K562 (cell line): ENCODE measurements around the gene NFKBIB. TPM values are rescaled to one million over a fixed set of nuclear protein-coding genes. Genes with fewer than 3 reads are reported as not detected.

Experiments used
- ESRRA ChIP-seq: fragments of 450-650 bp; IDR thresholded peaks from 2 replicates; pipeline ENCODE4 v1.6.1; 2014; ENCODE audit warnings: low read depth, mild to moderate bottlenecking, moderate library complexity, borderline replicate concordance
- ESRRB ChIP-seq: fragments of 250-450 bp; sonication (Bioruptor Pico); IDR thresholded peaks from 2 replicates; pipeline ENCODE4 v1.5.0; 2020; ENCODE audit warnings: mild to moderate bottlenecking, moderate library complexity, borderline replicate concordance
- KAT2B ChIP-seq: IDR thresholded peaks from one replicate; pipeline ENCODE4 v1.6.1; 2012; ENCODE audit warnings: low read depth, mild to moderate bottlenecking, control low read depth, inconsistent platforms, low read length, moderate library complexity
- PHF8 ChIP-seq: fragments of 200-600 bp; sonication (generic); IDR thresholded peaks from 2 replicates; pipeline ENCODE4 v1.6.1; 2012; ENCODE audit warnings: mixed run types, mild to moderate bottlenecking, inconsistent platforms, low read length, moderate library complexity, borderline replicate concordance
- POLR2AphosphoS2 ChIP-seq: IDR thresholded peaks from 2 replicates; pipeline ENCODE4 v1.6.1; 2012; ENCODE audit warnings: low read length, improper control_type of control experiment
- SIN3A ChIP-seq, 2 experiments: fragments of 150-350 bp in 1 of 2; IDR thresholded peaks; 2 replicates each; pipeline ENCODE4 v1.6.1; 2011 to 2016; ENCODE audit warnings: borderline replicate concordance in 2 of 2, low read depth in 2 of 2, low read length in 2 of 2, mild to moderate bottlenecking in 2 of 2, moderate library complexity in 2 of 2; ENCODE audit not compliant: control insufficient read depth in 1 of 2
- SMARCA4 ChIP-seq: fragments of 450-650 bp; IDR thresholded peaks from 2 replicates; pipeline ENCODE4 v1.6.1; 2016
- SMARCE1 ChIP-seq: fragments of 450-650 bp; IDR thresholded peaks from 2 replicates; pipeline ENCODE4 v1.7.1; 2016; ENCODE audit warnings: mild to moderate bottlenecking
- polyA plus RNA-seq, 8 experiments: library from polyadenylated mRNA; depleted of rRNA in 4 of 8; stranded (reverse) in 5 of 8; unstranded in 3 of 8; fragments of >200 nt; fragmentation: Nextera tagmentation in 2 of 8; fragmentation: Illumina TruSeq in 1 of 8; extraction: Ambion mirVana in 2 of 8; extraction: Trizol in 1 of 8; gene quantifications; 2 replicates each; pipeline versions ENCODE4 v1.2.1 to v1.2.3, GENCODE V29; 2011 to 2014; ENCODE audit warnings: inconsistent platforms in 1 of 8, missing spikeins in 1 of 8
- total RNA-seq, 7 experiments: library from RNA; depleted of rRNA in 6 of 7; stranded (reverse); fragments of >200 nt in 6 of 7; fragmentation: Illumina TruSeq in 2 of 7; extraction: Trizol in 2 of 7; gene quantifications; 2 replicates each; pipeline versions ENCODE4 v1.2.1 to v1.2.3, GENCODE V29; 2011 to 2021; ENCODE audit warnings: low replicate concordance in 1 of 7
- TF ChIP-seq, protein P1 (sequence below): fragments of 250-450 bp; sonication (Bioruptor Pico); IDR thresholded peaks from 2 replicates; pipeline ENCODE4 v1.5.0; 2021
- TF ChIP-seq, protein P2 (sequence below): fragments of 450-650 bp; formaldehyde crosslinking; IDR thresholded peaks from 2 replicates; pipeline ENCODE4 v1.4.0; 2022; ENCODE audit warnings: missing genetic modification characterization
- TF ChIP-seq, protein P3 (sequence below): fragments of 450-650 bp; IDR thresholded peaks from 2 replicates; pipeline ENCODE4 v1.6.1; 2016; ENCODE audit warnings: mild to moderate bottlenecking, moderate library complexity

Gene NFKBIB
- total and polyA plus RNA-seq, 9 of the 15 experiments (the other 6 are each of a cell fraction or from before 2014, with no cell fraction given): 1.5 to 44.9 (median 10.4) TPM

DNA sequence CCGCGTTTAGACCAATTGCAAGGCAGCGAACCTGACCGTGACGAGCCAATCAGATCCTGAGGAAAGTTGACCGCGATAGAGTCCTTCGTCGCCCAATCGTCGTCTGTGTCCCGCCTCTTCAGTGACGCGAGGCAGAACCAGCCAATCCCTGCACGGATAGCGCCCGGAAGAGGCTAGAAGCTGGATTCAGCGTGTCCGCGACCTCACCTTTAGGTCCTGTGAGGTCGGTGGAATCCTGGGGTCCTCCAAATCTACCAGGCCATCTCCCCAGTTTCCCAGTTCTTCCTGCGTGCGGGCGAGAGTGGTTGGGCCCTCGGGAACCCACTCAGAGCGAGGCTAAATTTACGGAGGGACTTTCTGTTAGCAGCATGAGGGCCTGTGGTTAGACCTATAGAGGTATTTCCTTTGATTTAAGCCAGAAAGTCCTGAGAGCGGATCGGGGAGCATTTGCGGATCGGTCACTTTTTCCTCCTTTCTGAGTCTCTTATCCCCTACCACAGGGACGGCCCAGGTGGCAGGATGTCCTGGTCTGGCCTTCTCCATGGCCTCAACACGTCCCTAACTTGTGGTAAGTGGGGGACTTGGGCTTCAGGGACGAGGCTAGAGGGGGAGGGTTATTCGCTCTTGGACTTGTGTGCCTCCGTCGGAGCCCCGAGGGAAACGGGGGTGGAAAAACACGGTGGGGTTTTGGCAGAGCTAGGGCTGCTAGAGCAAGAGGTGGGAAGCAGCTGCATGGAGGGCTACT is 31.2 kb downstream of the NFKBIB start, which contains the start of gene MRPS12 (continued):
- TF ChIP-seq, protein P1, sequence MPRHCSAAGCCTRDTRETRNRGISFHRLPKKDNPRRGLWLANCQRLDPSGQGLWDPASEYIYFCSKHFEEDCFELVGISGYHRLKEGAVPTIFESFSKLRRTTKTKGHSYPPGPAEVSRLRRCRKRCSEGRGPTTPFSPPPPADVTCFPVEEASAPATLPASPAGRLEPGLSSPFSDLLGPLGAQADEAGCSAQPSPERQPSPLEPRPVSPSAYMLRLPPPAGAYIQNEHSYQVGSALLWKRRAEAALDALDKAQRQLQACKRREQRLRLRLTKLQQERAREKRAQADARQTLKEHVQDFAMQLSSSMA: no peak
- TF ChIP-seq ESRRB (CRISPR knock-in tag) (no peak), POLR2AphosphoS2 (0 out of 2 replicates have a peak, but pooled peaks have one; percentile 46), PHF8 (peak; percentile 81; the same call in 1 of the 2 replicates), SIN3A (IDR thresholded peaks at IDR 0.05; ENCODE audit: borderline replicate concordance in 2 of 2, control insufficient read depth in 1 of 2, low read depth in 2 of 2, low read length in 2 of 2) (peak; percentile 54 to 89; a peak in 1 of 4 replicates), ESRRA (peak; percentile 70), SMARCE1 (0 out of 2 replicates have a peak, but pooled peaks have one; percentile 13), KAT2B (no peak), SMARCA4 (no peak)
- TF ChIP-seq, protein P2, sequence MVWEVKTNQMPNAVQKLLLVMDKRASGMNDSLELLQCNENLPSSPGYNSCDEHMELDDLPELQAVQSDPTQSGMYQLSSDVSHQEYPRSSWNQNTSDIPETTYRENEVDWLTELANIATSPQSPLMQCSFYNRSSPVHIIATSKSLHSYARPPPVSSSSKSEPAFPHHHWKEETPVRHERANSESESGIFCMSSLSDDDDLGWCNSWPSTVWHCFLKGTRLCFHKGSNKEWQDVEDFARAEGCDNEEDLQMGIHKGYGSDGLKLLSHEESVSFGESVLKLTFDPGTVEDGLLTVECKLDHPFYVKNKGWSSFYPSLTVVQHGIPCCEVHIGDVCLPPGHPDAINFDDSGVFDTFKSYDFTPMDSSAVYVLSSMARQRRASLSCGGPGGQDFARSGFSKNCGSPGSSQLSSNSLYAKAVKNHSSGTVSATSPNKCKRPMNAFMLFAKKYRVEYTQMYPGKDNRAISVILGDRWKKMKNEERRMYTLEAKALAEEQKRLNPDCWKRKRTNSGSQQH (CRISPR knock-in tag): no peak
- TF ChIP-seq, protein P3, sequence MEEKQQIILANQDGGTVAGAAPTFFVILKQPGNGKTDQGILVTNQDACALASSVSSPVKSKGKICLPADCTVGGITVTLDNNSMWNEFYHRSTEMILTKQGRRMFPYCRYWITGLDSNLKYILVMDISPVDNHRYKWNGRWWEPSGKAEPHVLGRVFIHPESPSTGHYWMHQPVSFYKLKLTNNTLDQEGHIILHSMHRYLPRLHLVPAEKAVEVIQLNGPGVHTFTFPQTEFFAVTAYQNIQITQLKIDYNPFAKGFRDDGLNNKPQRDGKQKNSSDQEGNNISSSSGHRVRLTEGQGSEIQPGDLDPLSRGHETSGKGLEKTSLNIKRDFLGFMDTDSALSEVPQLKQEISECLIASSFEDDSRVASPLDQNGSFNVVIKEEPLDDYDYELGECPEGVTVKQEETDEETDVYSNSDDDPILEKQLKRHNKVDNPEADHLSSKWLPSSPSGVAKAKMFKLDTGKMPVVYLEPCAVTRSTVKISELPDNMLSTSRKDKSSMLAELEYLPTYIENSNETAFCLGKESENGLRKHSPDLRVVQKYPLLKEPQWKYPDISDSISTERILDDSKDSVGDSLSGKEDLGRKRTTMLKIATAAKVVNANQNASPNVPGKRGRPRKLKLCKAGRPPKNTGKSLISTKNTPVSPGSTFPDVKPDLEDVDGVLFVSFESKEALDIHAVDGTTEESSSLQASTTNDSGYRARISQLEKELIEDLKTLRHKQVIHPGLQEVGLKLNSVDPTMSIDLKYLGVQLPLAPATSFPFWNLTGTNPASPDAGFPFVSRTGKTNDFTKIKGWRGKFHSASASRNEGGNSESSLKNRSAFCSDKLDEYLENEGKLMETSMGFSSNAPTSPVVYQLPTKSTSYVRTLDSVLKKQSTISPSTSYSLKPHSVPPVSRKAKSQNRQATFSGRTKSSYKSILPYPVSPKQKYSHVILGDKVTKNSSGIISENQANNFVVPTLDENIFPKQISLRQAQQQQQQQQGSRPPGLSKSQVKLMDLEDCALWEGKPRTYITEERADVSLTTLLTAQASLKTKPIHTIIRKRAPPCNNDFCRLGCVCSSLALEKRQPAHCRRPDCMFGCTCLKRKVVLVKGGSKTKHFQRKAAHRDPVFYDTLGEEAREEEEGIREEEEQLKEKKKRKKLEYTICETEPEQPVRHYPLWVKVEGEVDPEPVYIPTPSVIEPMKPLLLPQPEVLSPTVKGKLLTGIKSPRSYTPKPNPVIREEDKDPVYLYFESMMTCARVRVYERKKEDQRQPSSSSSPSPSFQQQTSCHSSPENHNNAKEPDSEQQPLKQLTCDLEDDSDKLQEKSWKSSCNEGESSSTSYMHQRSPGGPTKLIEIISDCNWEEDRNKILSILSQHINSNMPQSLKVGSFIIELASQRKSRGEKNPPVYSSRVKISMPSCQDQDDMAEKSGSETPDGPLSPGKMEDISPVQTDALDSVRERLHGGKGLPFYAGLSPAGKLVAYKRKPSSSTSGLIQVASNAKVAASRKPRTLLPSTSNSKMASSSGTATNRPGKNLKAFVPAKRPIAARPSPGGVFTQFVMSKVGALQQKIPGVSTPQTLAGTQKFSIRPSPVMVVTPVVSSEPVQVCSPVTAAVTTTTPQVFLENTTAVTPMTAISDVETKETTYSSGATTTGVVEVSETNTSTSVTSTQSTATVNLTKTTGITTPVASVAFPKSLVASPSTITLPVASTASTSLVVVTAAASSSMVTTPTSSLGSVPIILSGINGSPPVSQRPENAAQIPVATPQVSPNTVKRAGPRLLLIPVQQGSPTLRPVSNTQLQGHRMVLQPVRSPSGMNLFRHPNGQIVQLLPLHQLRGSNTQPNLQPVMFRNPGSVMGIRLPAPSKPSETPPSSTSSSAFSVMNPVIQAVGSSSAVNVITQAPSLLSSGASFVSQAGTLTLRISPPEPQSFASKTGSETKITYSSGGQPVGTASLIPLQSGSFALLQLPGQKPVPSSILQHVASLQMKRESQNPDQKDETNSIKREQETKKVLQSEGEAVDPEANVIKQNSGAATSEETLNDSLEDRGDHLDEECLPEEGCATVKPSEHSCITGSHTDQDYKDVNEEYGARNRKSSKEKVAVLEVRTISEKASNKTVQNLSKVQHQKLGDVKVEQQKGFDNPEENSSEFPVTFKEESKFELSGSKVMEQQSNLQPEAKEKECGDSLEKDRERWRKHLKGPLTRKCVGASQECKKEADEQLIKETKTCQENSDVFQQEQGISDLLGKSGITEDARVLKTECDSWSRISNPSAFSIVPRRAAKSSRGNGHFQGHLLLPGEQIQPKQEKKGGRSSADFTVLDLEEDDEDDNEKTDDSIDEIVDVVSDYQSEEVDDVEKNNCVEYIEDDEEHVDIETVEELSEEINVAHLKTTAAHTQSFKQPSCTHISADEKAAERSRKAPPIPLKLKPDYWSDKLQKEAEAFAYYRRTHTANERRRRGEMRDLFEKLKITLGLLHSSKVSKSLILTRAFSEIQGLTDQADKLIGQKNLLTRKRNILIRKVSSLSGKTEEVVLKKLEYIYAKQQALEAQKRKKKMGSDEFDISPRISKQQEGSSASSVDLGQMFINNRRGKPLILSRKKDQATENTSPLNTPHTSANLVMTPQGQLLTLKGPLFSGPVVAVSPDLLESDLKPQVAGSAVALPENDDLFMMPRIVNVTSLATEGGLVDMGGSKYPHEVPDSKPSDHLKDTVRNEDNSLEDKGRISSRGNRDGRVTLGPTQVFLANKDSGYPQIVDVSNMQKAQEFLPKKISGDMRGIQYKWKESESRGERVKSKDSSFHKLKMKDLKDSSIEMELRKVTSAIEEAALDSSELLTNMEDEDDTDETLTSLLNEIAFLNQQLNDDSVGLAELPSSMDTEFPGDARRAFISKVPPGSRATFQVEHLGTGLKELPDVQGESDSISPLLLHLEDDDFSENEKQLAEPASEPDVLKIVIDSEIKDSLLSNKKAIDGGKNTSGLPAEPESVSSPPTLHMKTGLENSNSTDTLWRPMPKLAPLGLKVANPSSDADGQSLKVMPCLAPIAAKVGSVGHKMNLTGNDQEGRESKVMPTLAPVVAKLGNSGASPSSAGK: peak; percentile 51
